Measurements from ENCODE around the gene ISCA1. TPM values are rescaled to one million over a fixed set of nuclear protein-coding genes. Genes with fewer than 3 reads are reported as not detected.

ISCA1 gene
- total RNA-seq, 1 experiment from 2014 or later: 42.5 TPM

DNA sequence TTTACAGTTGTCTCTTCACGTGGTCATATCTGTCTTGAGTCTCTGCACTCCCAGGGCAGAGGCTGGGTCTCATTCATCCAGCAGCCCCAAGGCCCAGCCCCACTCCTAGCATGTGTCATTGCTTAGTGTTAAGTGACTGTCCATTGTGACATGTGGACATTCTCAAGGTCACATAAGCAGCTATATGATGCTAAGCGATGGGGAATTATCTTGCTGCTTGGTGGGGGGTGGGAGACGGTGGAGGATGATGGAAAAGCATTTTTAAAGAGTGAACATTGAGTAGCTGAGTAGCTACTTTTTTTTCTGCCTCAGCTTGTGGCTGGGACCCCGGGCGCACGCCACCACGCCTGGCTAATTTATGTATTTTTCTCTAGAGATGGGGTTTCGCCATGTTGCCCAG is 22.8 kb downstream of the ISCA1 start, which contains the start of gene C9orf153:
C9orf153 (minus strand) TSS at position 101 of the 400 bp plus-strand sequence. CDS start 30,054 bp downstream, outside the sequence.
- CTCF ChIA-PET: no interaction called here
- no peaks in the 10 kb centered on the region for H3K9me3 ChIP-seq (ENCODE audit: low read depth, low read length, poor library complexity, severe bottlenecking)
- H3K4me3 ChIP-seq (ENCODE audit: low read depth, low read length, poor library complexity, severe bottlenecking): no peak within 1 kb of the TSS
- no peak for DNase-seq (ENCODE audit: low spot score)
- no peaks in the 10 kb centered on the region for H3K27me3 ChIP-seq (replicated peaks; ENCODE audit: insufficient read depth, low read depth, low read length, poor library complexity)
- H3K4me1 ChIP-seq (ENCODE audit: insufficient read depth, low read length, poor library complexity, severe bottlenecking): no peaks in the 10 kb centered on the region
- no TSS peak for BruUV-seq (replicated peaks)
- POLR2A ChIA-PET (ENCODE audit: low non-redundant PET): no interaction called here
- TF ChIP-seq, protein P1, sequence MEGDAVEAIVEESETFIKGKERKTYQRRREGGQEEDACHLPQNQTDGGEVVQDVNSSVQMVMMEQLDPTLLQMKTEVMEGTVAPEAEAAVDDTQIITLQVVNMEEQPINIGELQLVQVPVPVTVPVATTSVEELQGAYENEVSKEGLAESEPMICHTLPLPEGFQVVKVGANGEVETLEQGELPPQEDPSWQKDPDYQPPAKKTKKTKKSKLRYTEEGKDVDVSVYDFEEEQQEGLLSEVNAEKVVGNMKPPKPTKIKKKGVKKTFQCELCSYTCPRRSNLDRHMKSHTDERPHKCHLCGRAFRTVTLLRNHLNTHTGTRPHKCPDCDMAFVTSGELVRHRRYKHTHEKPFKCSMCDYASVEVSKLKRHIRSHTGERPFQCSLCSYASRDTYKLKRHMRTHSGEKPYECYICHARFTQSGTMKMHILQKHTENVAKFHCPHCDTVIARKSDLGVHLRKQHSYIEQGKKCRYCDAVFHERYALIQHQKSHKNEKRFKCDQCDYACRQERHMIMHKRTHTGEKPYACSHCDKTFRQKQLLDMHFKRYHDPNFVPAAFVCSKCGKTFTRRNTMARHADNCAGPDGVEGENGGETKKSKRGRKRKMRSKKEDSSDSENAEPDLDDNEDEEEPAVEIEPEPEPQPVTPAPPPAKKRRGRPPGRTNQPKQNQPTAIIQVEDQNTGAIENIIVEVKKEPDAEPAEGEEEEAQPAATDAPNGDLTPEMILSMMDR (conservative IDR thresholded peaks at IDR 0.05; ENCODE audit: low read depth, low read length): no peak
- no peak within 1 kb of the TSS for H3K27ac ChIP-seq (ENCODE audit: low read depth, low read length, poor library complexity, severe bottlenecking)
- intact Hi-C loops (cut with micrococcal nuclease; ENCODE audit: unreplicated experiment): no loop called here
- peaks cover 12% of the 10 kb centered on the region for H3K36me3 ChIP-seq (ENCODE audit: insufficient read depth, low read length, poor library complexity, severe bottlenecking)

DNA sequence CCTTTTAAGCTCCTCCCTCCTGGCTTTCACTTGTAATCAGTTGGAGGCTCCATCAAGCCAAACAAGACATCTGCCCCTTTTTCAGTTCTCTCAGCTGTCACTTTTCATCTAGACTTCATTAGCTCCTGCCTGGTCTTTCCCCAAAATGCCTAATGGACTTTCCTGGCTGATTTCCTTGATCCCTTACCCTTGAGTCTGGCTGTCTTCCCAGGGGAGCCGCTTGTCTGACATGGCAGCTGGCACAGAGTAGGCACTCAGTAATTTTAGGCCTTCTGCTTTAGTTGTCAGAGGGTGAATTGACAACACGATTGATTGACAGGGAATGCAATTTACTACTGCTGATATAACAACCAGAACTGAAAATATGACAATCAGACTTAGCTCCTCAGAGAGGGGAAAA is 24.9 kb downstream of the ISCA1 start:
- Histone ChIP-seq H3K27me3 (replicated peaks; ENCODE audit: insufficient read depth, low read depth, low read length, poor library complexity) (no peaks in the 10 kb centered on the region), H3K4me1 (ENCODE audit: insufficient read depth, low read length, poor library complexity, severe bottlenecking) (no peaks in the 10 kb centered on the region), H3K4me3 (ENCODE audit: low read depth, low read length, poor library complexity, severe bottlenecking) (no peak overlapping the region), H3K27ac (ENCODE audit: low read depth, low read length, poor library complexity, severe bottlenecking) (no peak overlapping the region), H3K9me3 (ENCODE audit: low read depth, low read length, poor library complexity, severe bottlenecking) (no peaks in the 10 kb centered on the region), H3K36me3 (ENCODE audit: insufficient read depth, low read length, poor library complexity, severe bottlenecking) (no peaks in the 10 kb centered on the region)
- ChIA-PET POLR2A (ENCODE audit: low non-redundant PET) (interaction anchor here (0.6 kb wide), 2 partner anchors 165 to 1544 kb away, joined by 3 read pairs; no protein-coding TSS in a partner anchor), CTCF (no interaction called here)
- DNase-seq (ENCODE audit: low spot score): no peak
- intact Hi-C loops (cut with micrococcal nuclease; ENCODE audit: unreplicated experiment): no loop called here
- TF ChIP-seq, protein P1 (conservative IDR thresholded peaks at IDR 0.05; ENCODE audit: low read depth, low read length): no peak
- no peak for TF ChIP-seq EZH2 (IDR thresholded peaks at IDR 0.05; ENCODE audit: borderline replicate concordance, low read depth, low read length, poor library complexity, severe bottlenecking)
- BruUV-seq (replicated peaks): no TSS peak

DNA sequence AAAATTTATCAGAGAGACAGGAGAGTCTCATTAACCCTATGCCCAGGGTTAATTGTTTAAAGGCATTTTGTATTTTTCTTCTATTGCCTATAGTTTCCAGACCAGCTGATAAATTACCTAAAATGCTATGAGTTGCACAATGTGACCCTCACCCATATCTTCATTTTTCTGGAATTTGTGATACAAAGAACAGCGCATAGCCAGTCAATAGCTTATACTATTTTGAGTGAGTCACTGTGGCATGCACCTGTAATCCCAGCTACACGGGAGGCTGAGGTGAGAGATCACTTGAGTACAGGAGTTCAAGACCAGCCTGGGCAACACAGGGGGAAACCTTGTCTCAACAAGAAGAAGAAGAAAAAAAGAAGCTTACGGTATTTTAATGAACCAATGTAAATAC is 25.7 kb downstream of the ISCA1 start:
- H3K4me1 ChIP-seq (ENCODE audit: insufficient read depth, low read length, poor library complexity, severe bottlenecking): no peaks in the 10 kb centered on the region
- intact Hi-C loops (cut with micrococcal nuclease; ENCODE audit: unreplicated experiment): no loop called here
- TF ChIP-seq EZH2 (IDR thresholded peaks at IDR 0.05; ENCODE audit: borderline replicate concordance, low read depth, low read length, poor library complexity, severe bottlenecking): no peak
- TF ChIP-seq, protein P1 (conservative IDR thresholded peaks at IDR 0.05; ENCODE audit: low read depth, low read length): no peak
- DNase-seq (ENCODE audit: low spot score): no peak
- CTCF ChIA-PET: no interaction called here
- H3K27me3 ChIP-seq (replicated peaks; ENCODE audit: insufficient read depth, low read depth, low read length, poor library complexity): no peaks in the 10 kb centered on the region
- POLR2A ChIA-PET (ENCODE audit: low non-redundant PET): interaction anchor here (0.6 kb wide), 1 partner anchor 166 kb away, joined by 3 read pairs; no protein-coding TSS in a partner anchor
- no peak overlapping the region for H3K4me3 ChIP-seq (ENCODE audit: low read depth, low read length, poor library complexity, severe bottlenecking)
- no peak overlapping the region for H3K27ac ChIP-seq (ENCODE audit: low read depth, low read length, poor library complexity, severe bottlenecking)
- H3K9me3 ChIP-seq (ENCODE audit: low read depth, low read length, poor library complexity, severe bottlenecking): no peaks in the 10 kb centered on the region
- H3K36me3 ChIP-seq (ENCODE audit: insufficient read depth, low read length, poor library complexity, severe bottlenecking): no peaks in the 10 kb centered on the region
- no TSS peak for BruUV-seq (replicated peaks)
